Esophagus squamous epithelium (tissue), 5 donors: Measurements from ENCODE around the gene RTF1. TPM values are rescaled to one million over a fixed set of nuclear protein-coding genes. Genes with fewer than 3 reads are reported as not detected.

Experiments
- DNase-seq: peaks from one replicate; lab custom pipeline; 2025; lab: John Stamatoyannopoulos, UW
- H3K27ac ChIP-seq, 4 donors: fragments of 200-600 bp; sonication (generic); one replicate each; pipeline ENCODE4 v1.5.1; 2016 to 2019; ENCODE audit warnings: mild to moderate bottlenecking in 1 of 4
- H3K27me3 ChIP-seq, 4 donors: fragments of 200-600 bp; sonication (generic); 1 replicate in 3 of 4; 2 replicates in 1 of 4; pipeline versions ENCODE4 v1.5.1 to v1.6.0; 2017 to 2021; ENCODE audit warnings: antibody characterized with exemption in 1 of 4
- H3K36me3 ChIP-seq, 3 donors: fragments of 200-600 bp; sonication (generic); one replicate each; pipeline ENCODE4 v1.5.1; 2016 to 2019
- H3K4me1 ChIP-seq, 3 donors: fragments of 200-600 bp; sonication (generic); one replicate each; pipeline ENCODE4 v1.5.1; 2017 to 2019
- H3K4me3 ChIP-seq, 4 donors: fragments of 200-600 bp; sonication (generic); 1 replicate in 3 of 4; 2 replicates in 1 of 4; pipeline ENCODE4 v1.5.1; 2016 to 2019; ENCODE audit warnings: mild to moderate bottlenecking in 2 of 4, moderate library complexity in 1 of 4
- H3K9me3 ChIP-seq, 3 donors: fragments of 200-600 bp; sonication (generic); one replicate each; pipeline ENCODE4 v1.5.1; 2016 to 2019
- POLR2A ChIP-seq, 4 donors: fragments of 450-650 bp; IDR thresholded peaks; one replicate each; pipeline ENCODE4 v1.6.1; 2017; ENCODE audit warnings: antibody characterized with exemption in 4 of 4, mild to moderate bottlenecking in 4 of 4, moderate library complexity in 3 of 4
- WGBS, 2 donors: methylation state at CpG; one replicate each; pipeline ENCODE4 v1.1.5; 2018; 5-methylcytosine and 5-hydroxymethylcytosine counted together
- intact Hi-C: fragments of 100-400 bp; cut with DNase I; formaldehyde crosslinking; loops from one replicate; pipeline ENCODE4 v1.15.0; 2022
- total RNA-seq, 4 donors: library from RNA; depleted of rRNA; stranded (reverse); fragments of >200 nt; gene quantifications; one replicate each; pipeline ENCODE4 v1.1.0, GENCODE V29; 2016
- TF ChIP-seq, protein P1 (sequence below), 6 experiments: fragments of 450-650 bp in 4 of 6; fragments of 200-600 bp in 2 of 6; sonication (generic) in 2 of 6; IDR thresholded peaks; one replicate each; pipeline ENCODE4 v1.5.1; 2016 to 2019; ENCODE audit warnings: antibody characterized with exemption in 6 of 6, mild to moderate bottlenecking in 4 of 6, moderate library complexity in 4 of 6
- donor health status: DM: yes; HTN: yes; CAD: no.

Gene RTF1
- total RNA-seq, 4 donors from 2014 or later = 23.3 to 41.6 (median 33.6) TPM

DNA sequence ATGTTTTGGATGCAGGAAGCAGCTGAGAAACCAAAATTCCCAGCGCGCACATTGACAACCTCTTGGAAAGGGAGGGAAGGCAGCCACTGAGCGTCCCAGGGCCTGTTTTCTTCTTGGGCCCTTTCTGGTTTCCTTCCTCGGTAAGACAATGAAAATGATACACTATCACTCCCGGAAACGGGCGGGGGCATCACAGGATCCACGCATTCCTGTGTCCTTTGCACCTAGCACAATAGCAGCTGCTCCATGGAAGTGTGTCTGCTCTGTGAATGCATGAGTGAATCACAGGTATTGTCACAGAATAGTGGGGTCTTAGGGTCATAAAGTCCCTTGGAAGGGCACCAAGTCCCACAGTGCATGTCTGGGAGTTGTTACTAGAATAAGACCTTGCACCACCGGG is 70.5 kb downstream of the RTF1 start:
- WGBS, 2 donors = 65 to 66% methylated on average over 6 to 8 of the region's 9 CpGs
- intact Hi-C loops = no loop called here
- no peak overlapping the region for H3K27ac ChIP-seq
- no peak overlapping the region for H3K4me3 ChIP-seq
- H3K36me3 ChIP-seq = peaks cover 0 to 15% (median 2%) of the 10 kb centered on the region in 3 donors
- H3K27me3 ChIP-seq = peaks cover 0 to 51% (median 4%) of the 10 kb centered on the region in 4 donors
- no peaks in the 10 kb centered on the region for H3K9me3 ChIP-seq
- DNase-seq = no peak
- TF ChIP-seq, protein P1, sequence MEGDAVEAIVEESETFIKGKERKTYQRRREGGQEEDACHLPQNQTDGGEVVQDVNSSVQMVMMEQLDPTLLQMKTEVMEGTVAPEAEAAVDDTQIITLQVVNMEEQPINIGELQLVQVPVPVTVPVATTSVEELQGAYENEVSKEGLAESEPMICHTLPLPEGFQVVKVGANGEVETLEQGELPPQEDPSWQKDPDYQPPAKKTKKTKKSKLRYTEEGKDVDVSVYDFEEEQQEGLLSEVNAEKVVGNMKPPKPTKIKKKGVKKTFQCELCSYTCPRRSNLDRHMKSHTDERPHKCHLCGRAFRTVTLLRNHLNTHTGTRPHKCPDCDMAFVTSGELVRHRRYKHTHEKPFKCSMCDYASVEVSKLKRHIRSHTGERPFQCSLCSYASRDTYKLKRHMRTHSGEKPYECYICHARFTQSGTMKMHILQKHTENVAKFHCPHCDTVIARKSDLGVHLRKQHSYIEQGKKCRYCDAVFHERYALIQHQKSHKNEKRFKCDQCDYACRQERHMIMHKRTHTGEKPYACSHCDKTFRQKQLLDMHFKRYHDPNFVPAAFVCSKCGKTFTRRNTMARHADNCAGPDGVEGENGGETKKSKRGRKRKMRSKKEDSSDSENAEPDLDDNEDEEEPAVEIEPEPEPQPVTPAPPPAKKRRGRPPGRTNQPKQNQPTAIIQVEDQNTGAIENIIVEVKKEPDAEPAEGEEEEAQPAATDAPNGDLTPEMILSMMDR (IDR thresholded peaks at IDR 0.05) = no peak
- no peak for TF ChIP-seq POLR2A (IDR thresholded peaks at IDR 0.05)
- H3K4me1 ChIP-seq = peaks cover under 1 to 2% (median 1%) of the 10 kb centered on the region in 3 donors

DNA sequence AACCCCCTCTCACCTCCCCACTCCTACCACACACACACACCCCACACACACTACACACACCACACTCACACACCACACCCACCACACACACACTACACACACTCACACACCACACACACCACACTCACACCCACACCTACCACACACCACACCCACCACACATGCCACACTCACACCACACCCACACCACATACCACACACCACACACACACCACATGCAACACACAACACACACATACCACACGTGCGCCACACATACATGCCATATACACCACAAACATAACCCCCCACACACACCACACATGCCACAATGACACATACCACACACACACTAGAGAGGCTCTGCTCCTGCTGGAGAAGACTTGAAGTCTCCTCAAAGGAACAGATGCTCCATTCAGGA is 70.9 kb downstream of the RTF1 start:
- TF ChIP-seq, protein P1 (IDR thresholded peaks at IDR 0.05) = no peak
- TF ChIP-seq POLR2A (IDR thresholded peaks at IDR 0.05) = no peak

DNA sequence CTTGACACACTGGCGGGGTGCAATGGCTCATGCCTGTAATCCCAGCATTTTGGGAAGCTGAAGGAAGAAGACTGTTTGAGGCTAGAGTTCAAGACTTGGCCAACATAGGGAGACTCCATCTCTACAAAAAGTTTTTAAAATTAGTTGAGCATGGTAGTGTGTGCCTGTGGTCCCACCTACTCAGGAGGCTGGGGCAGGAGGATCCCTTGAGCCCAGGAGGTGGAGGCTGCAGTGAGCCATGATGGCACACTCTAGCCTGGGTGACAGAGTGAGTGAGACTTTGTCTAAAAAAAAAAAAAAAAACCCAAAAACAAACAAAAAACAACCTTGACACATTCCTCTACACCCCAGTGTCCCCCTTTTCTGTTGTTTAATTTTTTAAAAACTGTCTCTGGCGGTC is 72.7 kb downstream of the RTF1 start:
- WGBS, 2 donors = 89 to 96% methylated on average over 2 of the region's 2 CpGs
- Histone ChIP-seq H3K27ac (no peak overlapping the region), H3K9me3 (no peaks in the 10 kb centered on the region), H3K4me1 (peaks cover 14 to 22% (median 21%) of the 10 kb centered on the region in 3 donors), H3K27me3 (peaks cover under 1 to 73% (median 11%) of the 10 kb centered on the region in 4 donors), H3K4me3 (no peak overlapping the region), H3K36me3 (no peaks in the 10 kb centered on the region)
- intact Hi-C loops = no loop called here
- no peak for DNase-seq
- TF ChIP-seq, protein P1 (IDR thresholded peaks at IDR 0.05) = no peak
- TF ChIP-seq POLR2A (IDR thresholded peaks at IDR 0.05) = no peak

More for the DNA sequence above, 70.9 kb downstream of the RTF1 start:
- DNase-seq = no peak
- Histone ChIP-seq H3K36me3 (peaks cover 0 to 11% (median 0%) of the 10 kb centered on the region in 3 donors), H3K9me3 (no peaks in the 10 kb centered on the region), H3K4me1 (peaks cover 5 to 6% (median 6%) of the 10 kb centered on the region in 3 donors), H3K27ac (no peak overlapping the region), H3K4me3 (no peak overlapping the region), H3K27me3 (peaks cover 0 to 55% (median 4%) of the 10 kb centered on the region in 4 donors)
- 86 to 95% methylated on average over 2 of the region's 2 CpGs for WGBS, 2 donors
- intact Hi-C loops = no loop called here

DNA sequence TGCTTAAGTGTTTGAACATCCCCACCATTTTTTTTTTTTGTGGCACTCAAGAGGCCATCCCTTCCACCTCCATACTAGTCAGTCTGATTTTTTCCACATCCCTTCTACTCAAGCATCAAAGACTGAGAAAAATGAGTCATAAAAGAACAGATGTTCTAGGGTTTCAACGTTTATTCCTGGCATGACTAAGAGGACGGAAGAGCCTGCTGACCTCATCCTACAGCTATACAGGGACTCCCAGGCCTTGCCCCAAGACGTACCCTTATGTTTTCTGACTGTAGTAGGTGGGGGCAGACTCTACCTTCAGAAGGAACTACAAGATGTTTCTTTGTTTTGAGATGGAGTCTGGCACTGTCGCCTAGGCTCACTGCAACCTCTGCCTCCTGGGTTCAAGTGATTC is 73.5 kb downstream of the RTF1 start:
- 26 to 33% methylated on average over 4 of the region's 4 CpGs for WGBS, 2 donors

DNA sequence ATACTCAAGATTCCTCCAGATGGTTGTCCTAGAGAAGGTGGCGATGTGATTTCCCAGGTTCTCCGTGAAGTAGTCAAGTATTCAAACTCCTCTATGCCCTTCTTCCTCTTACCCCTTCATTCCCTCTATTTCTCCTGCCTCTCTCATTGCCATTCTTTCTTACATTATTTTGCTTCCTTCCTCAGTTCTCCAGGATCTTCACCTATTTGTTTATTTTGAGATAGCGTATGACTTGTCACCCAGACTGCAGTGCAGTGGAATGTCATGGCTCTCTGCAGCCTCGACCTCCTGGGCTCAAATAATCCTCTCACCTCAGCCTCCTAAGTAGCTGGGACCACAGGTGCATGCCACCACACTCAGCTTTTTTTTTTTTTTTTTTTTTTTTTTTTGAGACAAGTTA is 75.0 kb downstream of the RTF1 start:
- TF ChIP-seq, protein P1 (IDR thresholded peaks at IDR 0.05) = no peak
- TF ChIP-seq POLR2A (IDR thresholded peaks at IDR 0.05) = no peak
- Histone ChIP-seq H3K4me1 (peaks cover 26 to 37% (median 32%) of the 10 kb centered on the region in 3 donors), H3K27me3 (peaks cover 4 to 87% (median 14%) of the 10 kb centered on the region in 4 donors), H3K36me3 (no peaks in the 10 kb centered on the region), H3K4me3 (no peak overlapping the region), H3K27ac (no peak overlapping the region), H3K9me3 (no peaks in the 10 kb centered on the region)
- intact Hi-C loops = no loop called here
- no peak for DNase-seq
- WGBS, 2 donors = 85 to 90% methylated on average over 4 of the region's 4 CpGs

More for the DNA sequence above, 73.5 kb downstream of the RTF1 start:
- H3K27me3 ChIP-seq = peaks cover 4 to 80% (median 14%) of the 10 kb centered on the region in 4 donors
- no peak for DNase-seq
- no peak for TF ChIP-seq POLR2A (IDR thresholded peaks at IDR 0.05)
- TF ChIP-seq, protein P1 (IDR thresholded peaks at IDR 0.05) = no peak
- H3K4me1 ChIP-seq = peaks cover 21 to 29% (median 28%) of the 10 kb centered on the region in 3 donors
- intact Hi-C loops = no loop called here
- H3K9me3 ChIP-seq = no peaks in the 10 kb centered on the region
- H3K27ac ChIP-seq = no peak overlapping the region
- no peaks in the 10 kb centered on the region for H3K36me3 ChIP-seq
- H3K4me3 ChIP-seq = no peak overlapping the region
